H1 (cell line): ENCODE data around the gene ZNF318. TPM values are rescaled to one million over a fixed set of nuclear protein-coding genes. Genes with fewer than 3 reads are reported as not detected.

Experiments
- CTCF ChIA-PET: fragments of 300-600 bp; sonication (Branson Sonifier 250); formaldehyde crosslinking; loops from one replicate; lab custom pipeline; 2021; ENCODE audit not compliant: partially characterized antibody; lab: Charles Lee
- POLR2A ChIA-PET: fragments of 300-600 bp; sonication (Branson Sonifier 250); formaldehyde crosslinking; loops from one replicate; lab custom pipeline; 2021; ENCODE audit warnings: inconsistent platforms; ENCODE audit not compliant: partially characterized antibody; lab: Charles Lee
- DNase-seq, 2 experiments: peaks; one replicate each; pipeline versions ENCODE4 v3.0.0 to v3.0.0-alpha.2; 2010 to 2022; ENCODE audit warnings: low spot score in 2 of 2, low read depth in 1 of 2, mixed read lengths in 1 of 2
- FAIRE-seq: peaks from 2 replicates; lab custom pipeline; 2011; peaks lifted over from hg19 to GRCh38; lab: Jason Lieb, UNC
- H2AFZ ChIP-seq: 2 replicates; pipeline ENCODE4 v1.8.1; 2012; ENCODE audit warnings: low read length, inconsistent platforms
- H2AK5ac ChIP-seq: 2 replicates; pipeline ENCODE4 v1.6.1; 2013; ENCODE audit warnings: low read depth, low read length
- H2BK120ac ChIP-seq: replicated peaks from 2 replicates; pipeline ENCODE3; 2013; ENCODE audit warnings: low read depth, low read length, inconsistent platforms
- H2BK12ac ChIP-seq: 2 replicates; pipeline ENCODE4 v1.6.1; 2013; ENCODE audit warnings: low read depth, low read length
- H2BK15ac ChIP-seq: 2 replicates; pipeline ENCODE4 v1.6.1; 2013; ENCODE audit warnings: low read length
- H2BK20ac ChIP-seq: 2 replicates; pipeline ENCODE4 v1.6.1; 2013; ENCODE audit warnings: low read length
- H2BK5ac ChIP-seq: 2 replicates; pipeline ENCODE4 v1.6.1; 2013; ENCODE audit warnings: low read depth, low read length
- H3K14ac ChIP-seq: 2 replicates; pipeline ENCODE4 v1.6.1; 2013; ENCODE audit warnings: inconsistent platforms; ENCODE audit not compliant: insufficient read length
- H3K18ac ChIP-seq: 2 replicates; pipeline ENCODE4 v1.6.1; 2013; ENCODE audit warnings: low read length; ENCODE audit errors: extremely low read depth
- H3K23ac ChIP-seq: 2 replicates; pipeline ENCODE4 v1.6.1; 2013; ENCODE audit warnings: inconsistent platforms; ENCODE audit not compliant: insufficient read length
- H3K23me2 ChIP-seq: 2 replicates; pipeline ENCODE4 v1.6.1; 2013; ENCODE audit warnings: low read depth, low read length
- H3K27ac ChIP-seq: 2 replicates; pipeline ENCODE4 v1.6.1; 2011; ENCODE audit warnings: low read depth, low read length, inconsistent platforms
- H3K27me3 ChIP-seq, 4 experiments: replicated peaks in 1 of 4; 1 replicate in 1 of 4; 2 replicates in 3 of 4; pipeline versions ENCODE4 v1.6.1 to v1.8.1; 2011 to 2013; ENCODE audit warnings: low read length in 3 of 4, mild to moderate bottlenecking in 3 of 4, inconsistent platforms in 2 of 4, mixed read lengths in 2 of 4, moderate library complexity in 1 of 4; ENCODE audit not compliant: control insufficient read depth in 3 of 4, insufficient read depth in 3 of 4; ENCODE audit errors: extremely low read depth in 1 of 4
- H3K36me3 ChIP-seq, 4 experiments: 2 replicates each; pipeline versions ENCODE4 v1.6.1 to v1.8.1; 2011 to 2013; ENCODE audit warnings: mild to moderate bottlenecking in 4 of 4, low read length in 3 of 4, moderate library complexity in 2 of 4, control low read depth in 1 of 4, inconsistent platforms in 1 of 4; ENCODE audit not compliant: insufficient read depth in 4 of 4, control insufficient read depth in 2 of 4
- H3K4ac ChIP-seq: replicated peaks from 2 replicates; pipeline ENCODE3; 2013; ENCODE audit warnings: low read length, low read depth, mixed read lengths, inconsistent platforms; ENCODE audit not compliant: insufficient read length
- H3K4me1 ChIP-seq, 4 experiments: replicated peaks in 1 of 4; 1 replicate in 1 of 4; 2 replicates in 3 of 4; pipeline versions ENCODE4 v1.6.1 to v1.8.1; 2011 to 2013; ENCODE audit warnings: low read length in 3 of 4, inconsistent platforms in 2 of 4, mixed read lengths in 1 of 4; ENCODE audit not compliant: insufficient read depth in 4 of 4, control insufficient read depth in 3 of 4
- H3K4me2 ChIP-seq, 2 experiments: 2 replicates each; pipeline versions ENCODE4 v1.6.1 to v1.8.1; 2011 to 2013; ENCODE audit warnings: low read depth in 2 of 2, low read length in 2 of 2, control low read depth in 1 of 2, inconsistent platforms in 1 of 2, mild to moderate bottlenecking in 1 of 2; ENCODE audit not compliant: insufficient read depth in 1 of 2
- H3K4me3 ChIP-seq, 4 experiments: fragments of 200-600, 300-600 bp in 1 of 4; sonication (generic), shearing (Covaris generic), sonication (Bioruptor Twin) in 1 of 4; 2 replicates each; pipeline versions ENCODE4 v1.5.1 to v1.8.1; 2011 to 2016; ENCODE audit warnings: low read length in 4 of 4, low read depth in 3 of 4, control low read depth in 2 of 4, inconsistent platforms in 2 of 4, mild to moderate bottlenecking in 2 of 4, mixed read lengths in 1 of 4, moderate library complexity in 1 of 4; ENCODE audit not compliant: insufficient read depth in 2 of 4; ENCODE audit errors: extremely low read depth in 1 of 4
- H3K56ac ChIP-seq: replicated peaks from 2 replicates; pipeline ENCODE3; 2013; ENCODE audit warnings: low read depth, mild to moderate bottlenecking, mixed read lengths, low read length, inconsistent platforms; ENCODE audit not compliant: insufficient read length
- H3K79me1 ChIP-seq: 2 replicates; pipeline ENCODE4 v1.6.1; 2013; ENCODE audit warnings: low read depth, low read length, control low read depth
- H3K79me2 ChIP-seq, 2 experiments: 2 replicates each; pipeline versions ENCODE4 v1.6.1 to v1.8.1; 2012 to 2013; ENCODE audit warnings: low read length in 2 of 2, mild to moderate bottlenecking in 2 of 2, inconsistent platforms in 1 of 2; ENCODE audit not compliant: insufficient read depth in 2 of 2, control insufficient read depth in 1 of 2
- H3K9ac ChIP-seq, 4 experiments: replicated peaks in 1 of 4; 1 replicate in 1 of 4; 2 replicates in 3 of 4; pipeline versions ENCODE4 v1.6.1 to v1.8.1; 2011 to 2013; ENCODE audit warnings: low read depth in 3 of 4, low read length in 3 of 4, control low read depth in 2 of 4, mild to moderate bottlenecking in 2 of 4, moderate library complexity in 2 of 4, inconsistent platforms in 1 of 4; ENCODE audit errors: extremely low read depth in 1 of 4
- H3K9me3 ChIP-seq, 2 experiments: 2 replicates each; pipeline versions ENCODE4 v1.6.1 to v1.8.1; 2012 to 2013; ENCODE audit warnings: mild to moderate bottlenecking in 2 of 2, moderate library complexity in 2 of 2, control low read depth in 1 of 2, inconsistent platforms in 1 of 2, low read depth in 1 of 2, low read length in 1 of 2, mixed read lengths in 1 of 2; ENCODE audit not compliant: insufficient read depth in 2 of 2
- H4K20me1 ChIP-seq, 2 experiments: replicated peaks in 1 of 2; 2 replicates each; pipeline versions ENCODE3 to v1.8.1; 2011 to 2013; ENCODE audit warnings: inconsistent platforms in 2 of 2, low read length in 2 of 2, mild to moderate bottlenecking in 1 of 2; ENCODE audit not compliant: insufficient read depth in 2 of 2, control insufficient read depth in 1 of 2
- H4K5ac ChIP-seq: 2 replicates; pipeline ENCODE4 v1.6.1; 2013; ENCODE audit warnings: low read length, low read depth, mixed read lengths, inconsistent platforms; ENCODE audit not compliant: insufficient read length
- H4K8ac ChIP-seq: 2 replicates; pipeline ENCODE4 v1.8.0; 2013; ENCODE audit warnings: mild to moderate bottlenecking, moderate library complexity, low read length, inconsistent platforms; ENCODE audit not compliant: insufficient read depth; ENCODE audit errors: extremely low read depth
- H4K91ac ChIP-seq: replicated peaks from 2 replicates; pipeline ENCODE3; 2013; ENCODE audit warnings: low read length, mixed read lengths, inconsistent platforms; ENCODE audit not compliant: insufficient read length
- ASH2L ChIP-seq: fragments of 200-600, 300-600 bp; sonication (generic); IDR thresholded peaks from one replicate; pipeline ENCODE4 v1.7.1; 2017; ENCODE audit warnings: low read length
- CBX8 ChIP-seq: fragments of 300-800, 300-1000 bp; sonication (generic); IDR thresholded peaks from 2 replicates; pipeline ENCODE4 v1.7.1; 2016; ENCODE audit warnings: low read depth, low read length, borderline replicate concordance
- CTCF ChIP-seq, 3 experiments: IDR thresholded peaks; 1 replicate in 2 of 3; 2 replicates in 1 of 3; pipeline versions ENCODE4 v1.5.1 to v1.6.1; 2011; ENCODE audit warnings: low read length in 3 of 3, mild to moderate bottlenecking in 3 of 3, inconsistent platforms in 2 of 3, low read depth in 1 of 3, moderate library complexity in 1 of 3; ENCODE audit not compliant: insufficient read depth in 1 of 3; ENCODE audit errors: control extremely low read depth in 1 of 3
- E2F6 ChIP-seq: IDR thresholded peaks from 2 replicates; pipeline ENCODE4 v1.6.1; 2012; ENCODE audit warnings: inconsistent platforms
- EZH2 ChIP-seq: fragments of 200-600 bp; sonication (generic); IDR thresholded peaks from 2 replicates; pipeline ENCODE4 v1.7.1; 2012; ENCODE audit warnings: low read depth, mild to moderate bottlenecking, moderate library complexity, low read length, inconsistent platforms; ENCODE audit not compliant: severe bottlenecking
- NANOG ChIP-seq: IDR thresholded peaks from 2 replicates; pipeline ENCODE4 v1.6.1; 2011; ENCODE audit warnings: low read length, low read depth, mild to moderate bottlenecking, inconsistent platforms; ENCODE audit not compliant: insufficient read depth, poor library complexity, severe bottlenecking
- POU5F1 ChIP-seq: IDR thresholded peaks from 2 replicates; pipeline ENCODE4 v1.6.1; 2011; ENCODE audit warnings: low read depth, mild to moderate bottlenecking, low read length, moderate library complexity
- TAF7 ChIP-seq: optimal IDR thresholded peaks from 2 replicates; pipeline ENCODE3; 2011; ENCODE audit warnings: low read depth, mild to moderate bottlenecking, inconsistent platforms, low read length, moderate library complexity, borderline replicate concordance
- WGBS, 2 experiments: shearing (Covaris generic) in 1 of 2; methylation state at CpG; one replicate each; pipeline versions ENCODE4 v1.1.6 to v1.1.7; 2013 to 2015; ENCODE audit warnings: low lambda C conversion rate in 2 of 2, mixed read lengths in 2 of 2, inconsistent platforms in 1 of 2, low coverage in 1 of 2, missing lambda C conversion rate in 1 of 2; ENCODE audit not compliant: insufficient replicate concordance in 2 of 2, insufficient coverage in 1 of 2, insufficient read length in 1 of 2; ENCODE audit errors: extremely low coverage in 1 of 2, missing lambda C conversion rate in 1 of 2; 5-methylcytosine and 5-hydroxymethylcytosine counted together
- polyA plus RNA-seq, 7 experiments: library from polyadenylated mRNA; depleted of rRNA in 3 of 7; stranded (reverse) in 5 of 7; unstranded in 2 of 7; fragments of >200 nt in 5 of 7; fragments of 200-250 nt in 2 of 7; gene quantifications; 1 replicate in 5 of 7; 2 replicates in 1 of 7; 4 replicates in 1 of 7; pipeline versions ENCODE4 v1.2.1 to v1.2.3, GENCODE V29; 2011 to 2013; ENCODE audit warnings: missing spikeins in 2 of 7, mixed read lengths in 2 of 7
- total RNA-seq: library from RNA; stranded (reverse); fragmentation: NEBNext Ultra II Directional; extraction: Animal tissue kit (Norgen Biotek cat#: 25700); gene quantifications from 2 replicates; pipeline ENCODE4 v1.2.1, GENCODE V29; 2021

Gene ZNF318
- total and polyA plus RNA-seq, 2 of the 8 experiments (the other 6 are each of a cell fraction or from before 2014, with no cell fraction given): 10.2 to 22.1 TPM

- Histone ChIP-seq H4K5ac (no peak overlapping the region), H3K18ac (no peak overlapping the region), H3K23me2 (no peaks in the 10 kb centered on the region; the same call in 1 of the 2 replicates), H2BK5ac (no peak overlapping the region), H3K79me2 (no peaks in the 10 kb centered on the region), H3K9ac (no peak overlapping the region), H3K9me3 (no peaks in the 10 kb centered on the region), H2BK20ac (no peak overlapping the region), H4K20me1 (no peaks in the 10 kb centered on the region), H2AK5ac (no peak overlapping the region), H2AFZ (no peak overlapping the region), H3K56ac (no peak overlapping the region), H3K4me1 (peaks cover 0 to 14% (median 9%) of the 10 kb centered on the region in 4 experiments; a peak in 5 of 7 replicates), H3K4me2 (no peak overlapping the region), H2BK12ac (peak overlapping the region; percentile 35; the same call in 1 of the 2 replicates), H3K27me3 (peaks cover 0 to 28% (median 19%) of the 10 kb centered on the region in 4 experiments; a peak in 5 of 7 replicates), H2BK15ac (no peak overlapping the region), H3K14ac (no peak overlapping the region), H3K27ac (no peak overlapping the region), H4K91ac (no peak overlapping the region), H3K4me3 (no peak overlapping the region), H3K36me3 (no peaks in the 10 kb centered on the region), H2BK120ac (no peak overlapping the region), H3K79me1 (no peaks in the 10 kb centered on the region), H3K4ac (no peak overlapping the region), H4K8ac (no peak overlapping the region), H3K23ac (no peak overlapping the region)
- DNase-seq: no peak
- ChIA-PET POLR2A (interaction anchor here (1.0 to 3.5 kb wide), 8 partner anchors 9 to 58 kb away, joined by 3 to 16 read pairs (median 4); partner anchors contain the start of genes CRIP3, DNPH1 and SLC22A7), CTCF (interaction anchor here (0.6 to 3.9 kb wide), 28 partner anchors 9 to 149 kb away, joined by 3 to 50 read pairs (median 4); partner anchors contain the start of genes CRIP3, DNPH1 and SLC22A7)
- FAIRE-seq: no peak
- 77% methylated on average over 9 of the region's 10 CpGs; no CpG with 5 or more reads in 1 of the 2 experiments for WGBS, 2 experiments
- no peak for TF ChIP-seq TAF7
- peak; percentile 18; the same call in 1 of the 2 replicates for TF ChIP-seq POU5F1
- TF ChIP-seq CTCF (IDR thresholded peaks at IDR 0.05; ENCODE audit: control extremely low read depth in 1 of 3, insufficient read depth in 1 of 3, low read depth in 1 of 3, low read length in 3 of 3): peak in 2 of 3 experiments; percentile 63 to 67; a peak in 3 of 4 replicates
- TF ChIP-seq EZH2: no peak
- no peak for TF ChIP-seq E2F6
- TF ChIP-seq CBX8: no peak
- no peak for TF ChIP-seq ASH2L
- TF ChIP-seq NANOG: no peak
Measured at GRCh38 chr6:43286980-43287716, 82.3 kb downstream of the ZNF318 start.
